GM13977 (cell line): ENCODE data around the gene GRWD1.
"Not testable (repeated sequence)": the region's sequence is repeated elsewhere in the genome, so short reads cannot be mapped to it uniquely, and the experiment has no call there.

ENCODE experiments used
- DNase-seq: peaks from one replicate; pipeline ENCODE4 v3.0.0; 2012; ENCODE audit warnings: low spot score
- CTCF ChIP-seq: IDR thresholded peaks from 2 replicates; pipeline ENCODE4 v1.5.1; 2012; ENCODE audit warnings: mild to moderate bottlenecking, control low read depth; ENCODE audit not compliant: insufficient read depth; ENCODE audit errors: extremely low read depth, missing control alignments
- in situ Hi-C: fragments of 300-500 bp; cut with MboI; formaldehyde crosslinking; loops from one replicate; pipeline ENCODE4 v1.12.0; 2022; ENCODE audit warnings: low sequenced_read_pairs, low pct_unique_long_range_greater_than_20kb, mixed read lengths, inconsistent platforms; ENCODE audit not compliant: unreplicated experiment

Gene GRWD1

GRCh38 chr19:48480558-48481500 lies 35.0 kb downstream of the GRWD1 start:
- TF ChIP-seq CTCF, result no peak
- DNase-seq, result no peak
- in situ Hi-C loops, result no loop called here

GRCh38 chr19:48481846-48482639 lies 36.3 kb downstream of the GRWD1 start:
- in situ Hi-C loops, result no loop called here
- no peak for DNase-seq
- TF ChIP-seq CTCF, result no peak

GRCh38 chr19:48483301-48483700 lies 37.5 kb downstream of the GRWD1 start:
- no peak for TF ChIP-seq CTCF
- in situ Hi-C loops, result no loop called here
- no peak for DNase-seq

GRCh38 chr19:48484247-48484893 lies 38.6 kb downstream of the GRWD1 start:
- in situ Hi-C loops, result no loop called here
- no peak for DNase-seq
- no peak for TF ChIP-seq CTCF

GRCh38 chr19:48484931-48485612 lies 39.3 kb downstream of the GRWD1 start:
- no peak for DNase-seq
- TF ChIP-seq CTCF, result no peak
- in situ Hi-C loops, result no loop called here

GRCh38 chr19:48486706-48487105 lies 40.9 kb downstream of the GRWD1 start:
- DNase-seq, result not testable (repeated sequence)

More at GRCh38 chr19:48486706-48487105, 40.9 kb downstream of the GRWD1 start:
- in situ Hi-C loops, result not testable (repeated sequence)
